Loucy (cell line): Measurements from ENCODE around the gene MPO.

Source experiments
- H2AFZ ChIP-seq: fragments of 200-600 bp; sonication (generic); 2 replicates; pipeline ENCODE4 v1.6.0; 2016; ENCODE audit warnings: antibody characterized with exemption, mild to moderate bottlenecking, low read length, moderate library complexity
- H3F3A ChIP-seq: fragments of 200-600 bp; 2 replicates; pipeline ENCODE4 v1.6.0; 2016; ENCODE audit warnings: antibody characterized with exemption, low read depth, mild to moderate bottlenecking
- H3K27me3 ChIP-seq: fragments of 200-600 bp; sonication (generic); 2 replicates; pipeline ENCODE4 v1.6.1; 2014; ENCODE audit warnings: low read length, mild to moderate bottlenecking; ENCODE audit not compliant: insufficient read depth, poor library complexity, severe bottlenecking
- H3K36me3 ChIP-seq: fragments of 200-600 bp; sonication (generic); 2 replicates; pipeline ENCODE4 v1.6.1; 2016; ENCODE audit warnings: low read length; ENCODE audit not compliant: insufficient read depth
- H3K4me1 ChIP-seq: fragments of 200-600 bp; sonication (generic); 2 replicates; pipeline ENCODE4 v1.5.1; 2014; ENCODE audit warnings: low read length, mild to moderate bottlenecking; ENCODE audit not compliant: insufficient read depth, poor library complexity, severe bottlenecking
- H3K4me2 ChIP-seq: fragments of 200-600 bp; sonication (generic); 2 replicates; pipeline ENCODE4 v1.6.0; 2014; ENCODE audit warnings: antibody characterized with exemption, low read length, low read depth, mild to moderate bottlenecking; ENCODE audit not compliant: poor library complexity, severe bottlenecking
- H3K4me3 ChIP-seq: fragments of 200-600 bp; sonication (generic); 2 replicates; pipeline ENCODE4 v1.5.1; 2014; ENCODE audit warnings: low read length, mild to moderate bottlenecking, mixed read lengths; ENCODE audit not compliant: poor library complexity, severe bottlenecking
- H3K79me2 ChIP-seq: fragments of 200-600 bp; sonication (generic); 2 replicates; pipeline ENCODE4 v1.6.1; 2014; ENCODE audit warnings: low read length; ENCODE audit not compliant: insufficient read depth
- H3K9ac ChIP-seq: fragments of 200-600 bp; sonication (generic); 2 replicates; pipeline ENCODE4 v1.6.0; 2014; ENCODE audit warnings: mild to moderate bottlenecking, low read depth, low read length, moderate library complexity; ENCODE audit not compliant: poor library complexity, severe bottlenecking
- H3K9me2 ChIP-seq: fragments of 200-600 bp; sonication (generic); replicated peaks from 2 replicates; pipeline ENCODE4 v1.6.1; 2016; ENCODE audit warnings: low read depth, low read length, mixed read lengths
- H3K9me3 ChIP-seq: fragments of 200-600 bp; sonication (generic); 2 replicates; pipeline ENCODE4 v1.6.1; 2014; ENCODE audit warnings: mild to moderate bottlenecking, antibody characterized with exemption, low read length, low read depth; ENCODE audit not compliant: insufficient read depth
- H4K20me1 ChIP-seq: fragments of 200-600 bp; sonication (generic); 2 replicates; pipeline ENCODE4 v1.6.0; 2014; ENCODE audit warnings: antibody characterized with exemption, low read length, mild to moderate bottlenecking; ENCODE audit not compliant: insufficient read depth, poor library complexity, severe bottlenecking
- CTCF ChIP-seq: fragments of 200-600 bp; sonication (generic); conservative IDR thresholded peaks from 2 replicates; pipeline ENCODE4 v1.5.1; 2014; ENCODE audit warnings: mild to moderate bottlenecking, antibody characterized with exemption, low read length
- EZH2phosphoT487 ChIP-seq: fragments of 200-600 bp; IDR thresholded peaks from 2 replicates; pipeline ENCODE4 v1.6.1; 2018; ENCODE audit warnings: antibody characterized with exemption, mild to moderate bottlenecking, moderate library complexity, borderline replicate concordance

MPO gene

GRCh38 chr17:58229881-58230280 is 50.9 kb downstream of the MPO start:
- no peaks in the 10 kb centered on the region for H3K9me3 ChIP-seq
- no peaks in the 10 kb centered on the region for H3K9me2 ChIP-seq
- no peaks in the 10 kb centered on the region for H3K36me3 ChIP-seq
- H3F3A ChIP-seq = no peaks in the 10 kb centered on the region
- no peak for TF ChIP-seq EZH2phosphoT487
- TF ChIP-seq CTCF = no peak
- H3K4me2 ChIP-seq = no peak overlapping the region
- no peaks in the 10 kb centered on the region for H3K4me1 ChIP-seq
- no peak overlapping the region for H3K9ac ChIP-seq
- no peak overlapping the region for H2AFZ ChIP-seq
- H3K4me3 ChIP-seq = no peak overlapping the region
- H3K27me3 ChIP-seq = peaks cover under 1% of the 10 kb centered on the region
- no peaks in the 10 kb centered on the region for H4K20me1 ChIP-seq
- H3K79me2 ChIP-seq = no peaks in the 10 kb centered on the region

GRCh38 chr17:58229384-58229783 is 51.4 kb downstream of the MPO start:
- no peak overlapping the region for H3K4me2 ChIP-seq
- TF ChIP-seq EZH2phosphoT487 (no peak), CTCF (no peak)
- H3F3A ChIP-seq = no peaks in the 10 kb centered on the region
- no peak overlapping the region for H3K9ac ChIP-seq
- no peak overlapping the region for H3K4me3 ChIP-seq
- H2AFZ ChIP-seq = no peak overlapping the region
- H3K36me3 ChIP-seq = no peaks in the 10 kb centered on the region
- no peaks in the 10 kb centered on the region for H4K20me1 ChIP-seq
- H3K9me2 ChIP-seq = no peaks in the 10 kb centered on the region
- no peaks in the 10 kb centered on the region for H3K9me3 ChIP-seq
- H3K79me2 ChIP-seq = no peaks in the 10 kb centered on the region
- H3K4me1 ChIP-seq = no peaks in the 10 kb centered on the region
- H3K27me3 ChIP-seq = no peaks in the 10 kb centered on the region

GRCh38 chr17:58228679-58229078 is 52.1 kb downstream of the MPO start:
- H3K4me3 ChIP-seq = no peak overlapping the region
- H3F3A ChIP-seq = no peaks in the 10 kb centered on the region
- no peaks in the 10 kb centered on the region for H3K9me2 ChIP-seq
- H3K9ac ChIP-seq = no peak overlapping the region
- no peaks in the 10 kb centered on the region for H4K20me1 ChIP-seq
- no peaks in the 10 kb centered on the region for H3K79me2 ChIP-seq
- H2AFZ ChIP-seq = no peak overlapping the region
- TF ChIP-seq CTCF = no peak
- TF ChIP-seq EZH2phosphoT487 = no peak
- no peaks in the 10 kb centered on the region for H3K27me3 ChIP-seq
- H3K9me3 ChIP-seq = no peaks in the 10 kb centered on the region
- no peaks in the 10 kb centered on the region for H3K36me3 ChIP-seq
- H3K4me2 ChIP-seq = no peak overlapping the region
- H3K4me1 ChIP-seq = no peaks in the 10 kb centered on the region
